GM12892 (cell line): Measurements from ENCODE around the gene SERPINB12.

Experiments used
- DNase-seq: peaks from one replicate; pipeline ENCODE4 v3.0.0; 2011; ENCODE audit not compliant: insufficient read length
- FAIRE-seq: peaks from 2 replicates; lab custom pipeline; 2011; peaks lifted over from hg19 to GRCh38; lab: Jason Lieb, UNC
- POLR2A ChIP-seq: IDR thresholded peaks from 2 replicates; pipeline ENCODE4 v1.6.1; 2011; ENCODE audit warnings: low read depth, low read length, control low read depth
- POLR2AphosphoS5 ChIP-seq: IDR thresholded peaks from 2 replicates; pipeline ENCODE4 v1.6.1; 2011; ENCODE audit warnings: low read depth, low read length, control low read depth
- TAF1 ChIP-seq: IDR thresholded peaks from 2 replicates; pipeline ENCODE4 v1.6.1; 2011; ENCODE audit warnings: low read depth, mild to moderate bottlenecking, control low read depth, low read length, borderline replicate concordance

Gene SERPINB12

GRCh38 chr18:63586966-63587365, 44.8 kb downstream of the SERPINB12 start, which contains the start of gene SERPINB13:
SERPINB13 (plus strand) TSS chr18:63587343; CDS start chr18:63588668, 1,325 bp downstream.
- no peak for TF ChIP-seq POLR2AphosphoS5
- no peak for TF ChIP-seq POLR2A
- TF ChIP-seq TAF1 = no peak
- DNase-seq (no peak), FAIRE-seq (no peak)

- DNase-seq (no peak), FAIRE-seq (no peak)
- no peak for TF ChIP-seq POLR2AphosphoS5
- TF ChIP-seq TAF1 = no peak
- no peak for TF ChIP-seq POLR2A
These were observed 46.7 kb downstream of the SERPINB12 start for GRCh38 chr18:63588909-63589308.

- TF ChIP-seq POLR2AphosphoS5 = no peak
- TF ChIP-seq POLR2A = no peak
- no peak for TF ChIP-seq TAF1
- FAIRE-seq = no peak
- DNase-seq = no peak
These were observed 48.2 kb downstream of the SERPINB12 start for GRCh38 chr18:63590373-63590772.

GRCh38 chr18:63590966-63591695, 49.0 kb downstream of the SERPINB12 start:
- DNase-seq (no peak), FAIRE-seq (no peak)
- TF ChIP-seq TAF1 (no peak), POLR2AphosphoS5 (no peak), POLR2A (no peak)

- no peak for TF ChIP-seq POLR2AphosphoS5
- TF ChIP-seq POLR2A = no peak
- no peak for TF ChIP-seq TAF1
- FAIRE-seq (no peak), DNase-seq (no peak)
These were observed 49.6 kb downstream of the SERPINB12 start for GRCh38 chr18:63591725-63592124.

- no peak for DNase-seq
- FAIRE-seq = no peak
- no peak for TF ChIP-seq POLR2A
- no peak for TF ChIP-seq POLR2AphosphoS5
- TF ChIP-seq TAF1 = no peak
These were observed 50.3 kb downstream of the SERPINB12 start for GRCh38 chr18:63592471-63592870.

GRCh38 chr18:63596964-63597363, 54.8 kb downstream of the SERPINB12 start:
- DNase-seq (no peak), FAIRE-seq (peak; percentile 48)
- no peak for TF ChIP-seq POLR2A
- no peak for TF ChIP-seq POLR2AphosphoS5
- no peak for TF ChIP-seq TAF1

- no peak for DNase-seq
- FAIRE-seq = no peak
- TF ChIP-seq POLR2AphosphoS5 (no peak), TAF1 (no peak), POLR2A (no peak)
These were observed 61.2 kb downstream of the SERPINB12 start for GRCh38 chr18:63603355-63603754.

- DNase-seq = peak; percentile 23
- no peak for TF ChIP-seq TAF1
- no peak for TF ChIP-seq POLR2AphosphoS5
- no peak for TF ChIP-seq POLR2A
- peak; percentile 95 for FAIRE-seq
These were observed 61.6 kb downstream of the SERPINB12 start for GRCh38 chr18:63603772-63604171.

- no peak for DNase-seq
- FAIRE-seq = peak; percentile 78
- TF ChIP-seq POLR2A = no peak
- TF ChIP-seq POLR2AphosphoS5 = no peak
- TF ChIP-seq TAF1 = no peak
These were observed 62.8 kb downstream of the SERPINB12 start for GRCh38 chr18:63604791-63605567.

- FAIRE-seq = peak; percentile 51
- TF ChIP-seq POLR2A = no peak
- no peak for TF ChIP-seq POLR2AphosphoS5
- no peak for TF ChIP-seq TAF1
- DNase-seq = no peak
These were observed 64.4 kb downstream of the SERPINB12 start for GRCh38 chr18:63606526-63606925.
